Stomach (tissue), 9 donors: ENCODE results near the gene JMJD1C. TPM values are rescaled to one million over a fixed set of nuclear protein-coding genes. Genes with fewer than 3 reads are reported as not detected.

Experiments used
- DNase-seq, 2 donors: peaks; one replicate each; pipeline versions ENCODE4 v3.0.0 to v3.0.0-alpha.2; 2013 to 2019
- H3K27ac ChIP-seq, 5 donors: fragments of 200-600 bp in 4 of 5; sonication (generic) in 4 of 5; one replicate each; pipeline ENCODE4 v1.5.1; 2013 to 2019; ENCODE audit warnings: mild to moderate bottlenecking in 1 of 5, moderate library complexity in 1 of 5
- H3K27me3 ChIP-seq, 3 donors: fragments of 200-600 bp; sonication (generic); one replicate each; pipeline ENCODE4 v1.5.1; 2017 to 2019; ENCODE audit warnings: mixed run types in 1 of 3
- H3K36me3 ChIP-seq, 4 donors: fragments of 200-600 bp; sonication (generic); 1 replicate in 3 of 4; 2 replicates in 1 of 4; pipeline ENCODE4 v1.5.1; 2016 to 2019
- H3K4me1 ChIP-seq, 4 donors: fragments of 200-600 bp; sonication (generic); one replicate each; pipeline ENCODE4 v1.5.1; 2016 to 2019
- H3K4me3 ChIP-seq, 4 donors: fragments of 200-600 bp; sonication (generic) in 3 of 4; one replicate each; pipeline ENCODE4 v1.5.1; 2016 to 2019; ENCODE audit warnings: mild to moderate bottlenecking in 1 of 4
- H3K9me3 ChIP-seq, 4 donors: fragments of 200-600 bp; sonication (generic); one replicate each; pipeline ENCODE4 v1.5.1; 2016 to 2019
- EP300 ChIP-seq: sonication (generic); formaldehyde crosslinking; IDR thresholded peaks from one replicate; pipeline ENCODE4 v1.6.1; 2017; ENCODE audit warnings: antibody characterized with exemption
- POLR2A ChIP-seq, 4 donors: fragments of 450-650 bp; IDR thresholded peaks; one replicate each; pipeline ENCODE4 v1.6.1; 2016; ENCODE audit warnings: antibody characterized with exemption in 4 of 4, control low read depth in 2 of 4, mild to moderate bottlenecking in 1 of 4, moderate library complexity in 1 of 4
- POLR2AphosphoS5 ChIP-seq, 3 donors: sonication (generic); formaldehyde crosslinking; IDR thresholded peaks; one replicate each; pipeline ENCODE4 v1.6.1; 2016; ENCODE audit warnings: antibody characterized with exemption in 3 of 3
- WGBS, 5 donors: extraction: QIAGEN DNeasy Blood & Tissue Kit in 3 of 5; methylation state at CpG; one replicate each; pipeline versions ENCODE4 v1.1.5 to v1.1.7; 2013 to 2018; 5-methylcytosine and 5-hydroxymethylcytosine counted together
- intact Hi-C: fragments of 100-400 bp; cut with DNase I; formaldehyde crosslinking; loops from one replicate; pipeline ENCODE4 v1.15.1; 2023; ENCODE audit warnings: low total_unique reads
- polyA plus RNA-seq, 3 donors: library from polyadenylated mRNA; stranded (reverse); fragments of 200-250 nt; gene quantifications; one replicate each; pipeline ENCODE4 v1.2.3, GENCODE V29; 2013
- total RNA-seq, 5 donors: library from RNA; depleted of rRNA; stranded (reverse); fragments of >200 nt; gene quantifications; one replicate each; pipeline versions ENCODE4 v1.1.0 to v1.2.3, GENCODE V29; 2014 to 2016
- TF ChIP-seq, protein P1 (sequence below), 7 experiments: fragments of 450-650 bp in 4 of 7; fragments of 200-600 bp in 3 of 7; sonication (generic) in 3 of 7; IDR thresholded peaks; one replicate each; pipeline ENCODE4 v1.5.1; 2016 to 2019; ENCODE audit warnings: antibody characterized with exemption in 7 of 7, control low read depth in 2 of 7, mild to moderate bottlenecking in 1 of 7
- donor health status: healthy with polysubstance abuse.
- donor health status: Bipolar disorder and iron deficiency.
- donor health status: healthy.

The JMJD1C gene
- total and polyA plus RNA-seq, 8 donors: 13.6 to 235 (median 33.5) TPM

DNA sequence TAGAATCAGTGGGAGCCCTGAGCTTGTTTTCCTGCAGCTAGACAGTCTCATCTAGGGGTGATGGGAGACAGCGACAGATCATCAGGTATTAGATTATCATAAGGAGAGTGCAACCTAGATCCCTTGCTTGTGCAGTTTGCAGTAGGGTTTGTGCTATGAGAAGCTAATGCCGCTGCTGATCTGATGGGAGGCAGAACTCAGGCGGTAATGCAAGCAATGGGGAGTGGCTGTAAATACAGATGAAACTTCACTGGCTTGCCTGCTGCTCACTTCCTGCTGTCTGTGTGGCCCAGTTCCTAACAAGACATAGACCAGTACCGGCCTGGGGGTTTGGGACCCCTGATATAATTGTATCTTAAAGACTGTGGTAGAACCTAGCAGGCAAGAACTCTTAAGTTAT is 315.0 kb downstream of the JMJD1C start:
- Histone ChIP-seq H3K36me3 (peaks cover 8 to 67% (median 62%) of the 10 kb centered on the region in 4 donors), H3K4me1 (peaks cover 0 to 20% (median 7%) of the 10 kb centered on the region in 4 donors), H3K9me3 (no peaks in the 10 kb centered on the region), H3K27me3 (no peaks in the 10 kb centered on the region), H3K27ac (no peak overlapping the region), H3K4me3 (no peak overlapping the region)
- no peak for DNase-seq
- intact Hi-C loops: no loop called here
- WGBS, 5 donors: 89 to 99% (median 95%) methylated on average over 4 of the region's 4 CpGs
- TF ChIP-seq, protein P1, sequence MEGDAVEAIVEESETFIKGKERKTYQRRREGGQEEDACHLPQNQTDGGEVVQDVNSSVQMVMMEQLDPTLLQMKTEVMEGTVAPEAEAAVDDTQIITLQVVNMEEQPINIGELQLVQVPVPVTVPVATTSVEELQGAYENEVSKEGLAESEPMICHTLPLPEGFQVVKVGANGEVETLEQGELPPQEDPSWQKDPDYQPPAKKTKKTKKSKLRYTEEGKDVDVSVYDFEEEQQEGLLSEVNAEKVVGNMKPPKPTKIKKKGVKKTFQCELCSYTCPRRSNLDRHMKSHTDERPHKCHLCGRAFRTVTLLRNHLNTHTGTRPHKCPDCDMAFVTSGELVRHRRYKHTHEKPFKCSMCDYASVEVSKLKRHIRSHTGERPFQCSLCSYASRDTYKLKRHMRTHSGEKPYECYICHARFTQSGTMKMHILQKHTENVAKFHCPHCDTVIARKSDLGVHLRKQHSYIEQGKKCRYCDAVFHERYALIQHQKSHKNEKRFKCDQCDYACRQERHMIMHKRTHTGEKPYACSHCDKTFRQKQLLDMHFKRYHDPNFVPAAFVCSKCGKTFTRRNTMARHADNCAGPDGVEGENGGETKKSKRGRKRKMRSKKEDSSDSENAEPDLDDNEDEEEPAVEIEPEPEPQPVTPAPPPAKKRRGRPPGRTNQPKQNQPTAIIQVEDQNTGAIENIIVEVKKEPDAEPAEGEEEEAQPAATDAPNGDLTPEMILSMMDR (IDR thresholded peaks at IDR 0.05): no peak
- TF ChIP-seq POLR2A (IDR thresholded peaks at IDR 0.05) (no peak), POLR2AphosphoS5 (IDR thresholded peaks at IDR 0.05) (no peak), EP300 (no peak)

DNA sequence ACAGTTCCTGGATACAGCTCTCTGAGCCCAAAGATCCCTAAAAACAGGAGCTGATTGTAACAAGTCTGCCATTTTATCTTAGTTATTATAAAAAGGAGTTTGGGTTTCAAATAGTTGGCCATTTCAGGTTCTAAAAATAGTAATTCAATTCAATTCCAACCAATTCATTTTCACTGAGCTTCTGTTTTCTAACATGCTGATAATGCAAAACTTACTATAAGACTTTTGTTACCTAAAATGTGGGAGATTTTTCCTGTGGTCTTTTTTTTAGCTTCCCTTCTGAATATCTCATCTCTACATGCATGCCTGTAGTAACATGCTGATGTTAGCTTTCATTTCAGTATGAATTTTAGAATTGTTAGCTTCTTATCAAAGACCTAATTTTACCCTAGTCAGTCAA is 319.3 kb downstream of the JMJD1C start:
- Histone ChIP-seq H3K4me1 (peaks cover 0 to 24% (median 12%) of the 10 kb centered on the region in 4 donors), H3K4me3 (no peak overlapping the region), H3K27me3 (no peaks in the 10 kb centered on the region), H3K27ac (no peak overlapping the region), H3K9me3 (no peaks in the 10 kb centered on the region), H3K36me3 (peaks cover 0 to 28% (median 23%) of the 10 kb centered on the region in 4 donors)
- no peak for DNase-seq
- intact Hi-C loops: no loop called here
- TF ChIP-seq POLR2AphosphoS5 (IDR thresholded peaks at IDR 0.05) (no peak), POLR2A (IDR thresholded peaks at IDR 0.05) (no peak), EP300 (no peak)
- TF ChIP-seq, protein P1 (IDR thresholded peaks at IDR 0.05): no peak

DNA sequence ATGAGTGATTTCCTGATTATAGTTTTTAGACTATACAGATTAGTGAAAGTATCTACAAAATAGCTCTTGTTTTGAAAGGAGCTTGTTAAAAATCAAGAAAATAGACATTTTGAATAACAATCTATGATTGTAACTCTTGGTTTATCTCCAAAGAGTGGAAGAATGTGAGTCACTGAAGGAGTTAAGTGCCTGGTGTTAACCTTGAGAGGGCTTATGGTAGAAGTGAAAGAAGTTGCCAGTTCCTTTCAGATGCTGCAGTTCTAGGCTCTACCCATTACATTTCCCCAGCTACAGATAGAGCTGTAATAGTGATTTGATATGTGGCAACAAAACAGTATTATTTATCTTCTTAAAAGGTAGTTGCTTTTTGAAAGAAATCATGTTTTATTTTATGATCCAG is 320.0 kb downstream of the JMJD1C start:
- Histone ChIP-seq H3K27ac (no peak overlapping the region), H3K4me1 (peaks cover 0 to 24% (median 15%) of the 10 kb centered on the region in 4 donors), H3K4me3 (no peak overlapping the region), H3K36me3 (peaks cover 0 to 24% (median 22%) of the 10 kb centered on the region in 4 donors), H3K27me3 (no peaks in the 10 kb centered on the region), H3K9me3 (no peaks in the 10 kb centered on the region)
- TF ChIP-seq POLR2A (IDR thresholded peaks at IDR 0.05) (no peak), POLR2AphosphoS5 (IDR thresholded peaks at IDR 0.05) (no peak), EP300 (no peak)
- TF ChIP-seq, protein P1 (IDR thresholded peaks at IDR 0.05): no peak
- DNase-seq: no peak
- intact Hi-C loops: no loop called here

DNA sequence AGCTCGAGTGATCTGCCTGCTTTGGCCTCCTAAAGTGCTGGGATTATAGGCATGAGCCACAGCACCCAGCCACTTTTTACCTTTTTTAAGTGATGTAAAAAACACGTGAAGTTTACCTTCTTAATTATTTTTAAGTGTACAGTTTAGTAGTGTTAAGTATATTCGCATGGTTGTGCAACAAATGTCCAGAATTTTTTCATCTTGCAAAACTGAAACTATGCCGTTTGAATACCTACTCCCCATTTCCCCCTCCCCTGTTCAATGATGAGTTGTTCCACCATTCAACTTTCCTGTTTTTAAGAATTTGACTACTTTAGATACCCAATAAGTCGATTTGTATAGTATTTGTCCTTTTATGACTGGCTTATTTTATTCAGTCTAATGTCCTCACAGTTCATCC is 321.8 kb downstream of the JMJD1C start:
- TF ChIP-seq, protein P1 (IDR thresholded peaks at IDR 0.05): no peak
- TF ChIP-seq POLR2A (IDR thresholded peaks at IDR 0.05) (no peak), EP300 (no peak), POLR2AphosphoS5 (IDR thresholded peaks at IDR 0.05) (no peak)
- no peaks in the 10 kb centered on the region for H3K9me3 ChIP-seq
- peaks cover 0 to 28% (median 23%) of the 10 kb centered on the region in 4 donors for H3K36me3 ChIP-seq
- H3K27me3 ChIP-seq: no peaks in the 10 kb centered on the region
- H3K27ac ChIP-seq: no peak overlapping the region
- intact Hi-C loops: no loop called here
- no peak for DNase-seq
- 67 to 83% (median 81%) methylated on average over 5 of the region's 5 CpGs for WGBS, 5 donors
- H3K4me1 ChIP-seq: peaks cover 0 to 30% (median 15%) of the 10 kb centered on the region in 4 donors
- no peak overlapping the region for H3K4me3 ChIP-seq
